ENCODE results near the gene SIGLEC1.

The SIGLEC1 gene

DNA sequence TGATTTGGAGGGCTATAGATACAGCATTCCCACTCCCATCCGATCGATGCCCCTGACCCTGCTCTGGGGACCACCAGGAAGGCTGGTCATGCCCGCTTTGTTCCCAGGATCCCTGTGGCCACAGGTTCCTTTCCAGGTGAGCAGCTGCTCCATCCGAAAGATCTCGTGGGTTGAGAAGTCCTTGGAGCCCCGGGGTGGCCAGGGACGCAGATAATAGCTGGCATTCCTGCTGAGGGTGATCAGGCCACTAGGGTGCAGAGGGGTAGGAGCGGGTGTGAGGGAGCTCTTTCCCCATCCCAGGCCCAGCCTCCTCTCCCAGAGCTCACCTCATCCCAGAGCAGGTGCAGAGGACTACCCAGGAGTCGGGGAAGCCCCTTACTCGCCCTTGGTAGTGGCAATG is 38.0 kb downstream of the SIGLEC1 start:
- Histone ChIP-seq H3K9me2 (replicated peaks; ENCODE audit: control insufficient read depth, low read length) (no peaks in the 10 kb centered on the region), H3K27ac (ENCODE audit: low read depth, low read length) (no peak overlapping the region), H3F3A (ENCODE audit: control insufficient read depth, insufficient read depth) (no peaks in the 10 kb centered on the region), H4K20me1 (ENCODE audit: control insufficient read depth, insufficient read depth, low read depth, low read length) (no peaks in the 10 kb centered on the region), H3K27me3 (ENCODE audit: control insufficient read depth, low read length) (peaks cover 21% of the 10 kb centered on the region), H3K79me2 (ENCODE audit: control insufficient read depth, low read length) (no peaks in the 10 kb centered on the region), H3K9me3 (ENCODE audit: control insufficient read depth, insufficient read depth, low read length) (no peaks in the 10 kb centered on the region), H3K36me3 (ENCODE audit: control insufficient read depth, low read length) (no peaks in the 10 kb centered on the region), H3K4me2 (ENCODE audit: low read length) (no peak overlapping the region), H3K4me3 (ENCODE audit: low read length) (no peak overlapping the region), H3K4me1 (ENCODE audit: control insufficient read depth, low read length) (no peaks in the 10 kb centered on the region; the same call in 1 of the 2 replicates)
- no peak for TF ChIP-seq EZH2phosphoT487 (IDR thresholded peaks at IDR 0.05; ENCODE audit: borderline replicate concordance, low read length)
- TF ChIP-seq, protein P1, sequence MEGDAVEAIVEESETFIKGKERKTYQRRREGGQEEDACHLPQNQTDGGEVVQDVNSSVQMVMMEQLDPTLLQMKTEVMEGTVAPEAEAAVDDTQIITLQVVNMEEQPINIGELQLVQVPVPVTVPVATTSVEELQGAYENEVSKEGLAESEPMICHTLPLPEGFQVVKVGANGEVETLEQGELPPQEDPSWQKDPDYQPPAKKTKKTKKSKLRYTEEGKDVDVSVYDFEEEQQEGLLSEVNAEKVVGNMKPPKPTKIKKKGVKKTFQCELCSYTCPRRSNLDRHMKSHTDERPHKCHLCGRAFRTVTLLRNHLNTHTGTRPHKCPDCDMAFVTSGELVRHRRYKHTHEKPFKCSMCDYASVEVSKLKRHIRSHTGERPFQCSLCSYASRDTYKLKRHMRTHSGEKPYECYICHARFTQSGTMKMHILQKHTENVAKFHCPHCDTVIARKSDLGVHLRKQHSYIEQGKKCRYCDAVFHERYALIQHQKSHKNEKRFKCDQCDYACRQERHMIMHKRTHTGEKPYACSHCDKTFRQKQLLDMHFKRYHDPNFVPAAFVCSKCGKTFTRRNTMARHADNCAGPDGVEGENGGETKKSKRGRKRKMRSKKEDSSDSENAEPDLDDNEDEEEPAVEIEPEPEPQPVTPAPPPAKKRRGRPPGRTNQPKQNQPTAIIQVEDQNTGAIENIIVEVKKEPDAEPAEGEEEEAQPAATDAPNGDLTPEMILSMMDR (IDR thresholded peaks at IDR 0.05; ENCODE audit: low read depth, low read length, poor library complexity, severe bottlenecking) = no peak

DNA sequence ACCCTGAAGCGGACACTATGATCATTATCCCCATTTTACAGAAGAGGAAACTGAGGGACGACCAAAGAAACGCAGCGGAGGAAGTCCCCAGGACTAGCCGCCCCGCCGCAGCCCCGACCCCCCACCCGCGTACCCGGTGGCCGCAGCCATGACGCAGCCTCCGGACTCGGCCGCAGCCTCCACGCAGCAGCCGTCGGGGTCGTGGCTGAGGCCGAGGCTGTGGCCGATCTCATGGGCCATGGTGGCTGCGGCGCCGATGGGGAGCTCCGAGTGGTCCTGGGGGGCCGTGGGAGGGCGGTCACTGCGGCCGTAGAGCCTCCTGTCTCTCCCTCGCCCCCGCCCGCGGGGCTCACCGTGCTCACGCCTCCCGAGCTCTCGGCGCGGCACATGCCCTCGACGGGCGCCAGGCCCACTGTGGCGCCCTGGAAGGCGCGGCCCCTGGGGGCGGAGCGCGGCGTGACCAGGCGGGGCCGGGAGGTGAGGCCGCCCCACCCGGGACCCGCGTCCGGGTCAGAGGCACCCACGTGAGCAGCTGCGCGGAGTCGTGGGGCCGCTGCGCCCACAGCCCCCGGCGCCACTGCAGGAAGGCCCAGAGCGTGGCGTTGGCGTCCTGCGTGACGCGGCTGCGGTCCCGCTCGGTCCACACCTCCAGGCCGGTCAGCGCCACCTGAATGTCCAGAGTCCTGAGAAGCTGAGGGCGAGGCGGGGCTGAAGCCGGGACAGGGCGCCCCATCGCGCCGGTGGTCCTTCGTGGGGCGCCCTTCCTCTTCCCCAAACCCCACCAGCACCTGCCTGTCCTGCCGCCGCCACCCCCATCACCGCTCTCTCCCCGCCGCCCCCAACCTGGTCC is 39.0 kb downstream of the SIGLEC1 start:
- H3K9me2 ChIP-seq (replicated peaks; ENCODE audit: control insufficient read depth, low read length) = no peaks in the 10 kb centered on the region
- no peaks in the 10 kb centered on the region for H3K79me2 ChIP-seq (ENCODE audit: control insufficient read depth, low read length)
- TF ChIP-seq EZH2phosphoT487 (IDR thresholded peaks at IDR 0.05; ENCODE audit: borderline replicate concordance, low read length) = no peak
- TF ChIP-seq, protein P1 (IDR thresholded peaks at IDR 0.05; ENCODE audit: low read depth, low read length, poor library complexity, severe bottlenecking) = no peak
- no peaks in the 10 kb centered on the region for H3K9me3 ChIP-seq (ENCODE audit: control insufficient read depth, insufficient read depth, low read length)
- no peak overlapping the region for H3K4me3 ChIP-seq (ENCODE audit: low read length)
- no peaks in the 10 kb centered on the region for H3F3A ChIP-seq (ENCODE audit: control insufficient read depth, insufficient read depth)
- H3K27me3 ChIP-seq (ENCODE audit: control insufficient read depth, low read length) = peaks cover 21% of the 10 kb centered on the region
- no peak overlapping the region for H3K4me2 ChIP-seq (ENCODE audit: low read length)
- no peaks in the 10 kb centered on the region for H4K20me1 ChIP-seq (ENCODE audit: control insufficient read depth, insufficient read depth, low read depth, low read length)
- H3K36me3 ChIP-seq (ENCODE audit: control insufficient read depth, low read length) = no peaks in the 10 kb centered on the region
- H3K27ac ChIP-seq (ENCODE audit: low read depth, low read length) = no peak overlapping the region
- no peaks in the 10 kb centered on the region; the same call in 1 of the 2 replicates for H3K4me1 ChIP-seq (ENCODE audit: control insufficient read depth, low read length)

DNA sequence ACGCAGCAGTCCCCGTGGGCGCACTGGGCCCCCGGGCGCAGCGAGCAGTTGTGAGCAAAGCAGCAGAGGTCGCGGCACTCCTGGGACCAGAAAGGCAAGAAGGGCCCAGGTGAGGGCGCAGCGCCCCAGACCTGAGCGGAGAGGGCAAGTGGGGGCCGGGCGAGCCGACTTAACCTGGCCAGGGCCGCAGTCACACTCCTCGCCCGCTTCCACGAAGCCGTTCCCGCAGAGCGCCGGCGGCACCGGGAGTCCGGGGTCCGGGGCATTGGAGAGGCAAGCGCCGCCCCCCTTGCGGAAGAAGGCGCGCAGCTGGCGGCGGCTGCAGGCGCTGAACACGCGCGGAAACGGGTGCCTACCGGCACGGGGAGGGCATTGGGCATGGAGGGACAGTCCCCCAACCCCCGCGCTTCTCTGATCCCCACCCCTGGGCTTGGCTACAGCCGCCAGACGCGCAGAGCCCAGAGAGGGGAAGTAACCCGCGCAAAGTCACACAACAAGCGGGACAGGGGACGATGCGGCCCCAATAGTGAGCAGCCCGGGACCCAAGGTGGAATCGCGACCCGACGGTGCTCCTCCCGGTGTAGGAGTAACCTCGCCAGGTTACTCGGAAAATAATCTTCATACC is 39.7 kb downstream of the SIGLEC1 start:
- no peak for TF ChIP-seq EZH2phosphoT487 (IDR thresholded peaks at IDR 0.05; ENCODE audit: borderline replicate concordance, low read length)
- TF ChIP-seq, protein P1 (IDR thresholded peaks at IDR 0.05; ENCODE audit: low read depth, low read length, poor library complexity, severe bottlenecking) = no peak
- Histone ChIP-seq H3K9me2 (replicated peaks; ENCODE audit: control insufficient read depth, low read length) (no peaks in the 10 kb centered on the region), H3F3A (ENCODE audit: control insufficient read depth, insufficient read depth) (no peaks in the 10 kb centered on the region), H3K27me3 (ENCODE audit: control insufficient read depth, low read length) (peaks cover 21% of the 10 kb centered on the region), H4K20me1 (ENCODE audit: control insufficient read depth, insufficient read depth, low read depth, low read length) (no peaks in the 10 kb centered on the region), H3K27ac (ENCODE audit: low read depth, low read length) (no peak overlapping the region), H3K79me2 (ENCODE audit: control insufficient read depth, low read length) (no peaks in the 10 kb centered on the region), H3K36me3 (ENCODE audit: control insufficient read depth, low read length) (no peaks in the 10 kb centered on the region), H3K9me3 (ENCODE audit: control insufficient read depth, insufficient read depth, low read length) (no peaks in the 10 kb centered on the region), H3K4me1 (ENCODE audit: control insufficient read depth, low read length) (no peaks in the 10 kb centered on the region; the same call in 1 of the 2 replicates), H3K4me3 (ENCODE audit: low read length) (no peak overlapping the region), H3K4me2 (ENCODE audit: low read length) (peak overlapping the region; percentile 26)
